Fibroblast of skin of left quadriceps (primary cell): ENCODE data around the gene LEPR.
"Not testable (repeated sequence)": the region's sequence is repeated elsewhere in the genome, so short reads cannot be mapped to it uniquely, and the experiment has no call there.

Experiments used
- DNase-seq, 2 experiments: peaks; one replicate each; pipeline ENCODE4 v3.0.0-alpha.2; 2013; ENCODE audit warnings: low read depth in 2 of 2

Gene LEPR

GRCh38 chr1:65420590-65421350 is at the start of gene LEPR, which contains the start of gene LEPROT:
Gene LEPR (plus strand): TSS chr1:65420668. CDS start chr1:65565566, 144,898 bp downstream.
Gene LEPROT (plus strand): TSS chr1:65420668. CDS start chr1:65420725, 57 bp downstream.
- no peak for DNase-seq

GRCh38 chr1:65371544-65371943 is 48.9 kb upstream of the LEPR start:
- no peak for DNase-seq

GRCh38 chr1:65372557-65372956 is 47.9 kb upstream of the LEPR start:
- no peak for DNase-seq

- DNase-seq, result no peak
These were observed 42.8 kb upstream of the LEPR start for GRCh38 chr1:65377496-65378246.

GRCh38 chr1:65378247-65378946 is 42.1 kb upstream of the LEPR start:
- DNase-seq, result no peak

- DNase-seq, result not testable (repeated sequence)
These were observed 36.0 kb upstream of the LEPR start for GRCh38 chr1:65384426-65384825.

GRCh38 chr1:65386439-65386838 is 34.0 kb upstream of the LEPR start:
- DNase-seq, result no peak

- no peak for DNase-seq
These were observed 32.6 kb upstream of the LEPR start for GRCh38 chr1:65387821-65388220.

- DNase-seq, result no peak
These were observed 31.4 kb upstream of the LEPR start for GRCh38 chr1:65388908-65389695.

- DNase-seq, result no peak
These were observed 28.0 kb upstream of the LEPR start for GRCh38 chr1:65392497-65392896.

- peak in 1 of 2 experiments; percentile 20 for DNase-seq
These were observed 27.1 kb upstream of the LEPR start for GRCh38 chr1:65393347-65393746.

- no peak for DNase-seq
These were observed 26.5 kb upstream of the LEPR start for GRCh38 chr1:65393928-65394327.

- peak; percentile 9 to 14 for DNase-seq
These were observed 24.4 kb upstream of the LEPR start for GRCh38 chr1:65395887-65396612.

- DNase-seq, result no peak
These were observed 22.4 kb upstream of the LEPR start for GRCh38 chr1:65398083-65398482.

GRCh38 chr1:65399003-65399402 is 21.5 kb upstream of the LEPR start:
- DNase-seq, result no peak

- DNase-seq, result no peak
These were observed 18.9 kb upstream of the LEPR start for GRCh38 chr1:65401612-65402011.

- no peak for DNase-seq
These were observed 15.5 kb upstream of the LEPR start for GRCh38 chr1:65404941-65405340.

GRCh38 chr1:65407877-65408276 is 12.6 kb upstream of the LEPR start:
- no peak for DNase-seq

GRCh38 chr1:65409314-65409713 is 11.2 kb upstream of the LEPR start:
- DNase-seq, result no peak

- no peak for DNase-seq
These were observed 10.6 kb upstream of the LEPR start for GRCh38 chr1:65409816-65410326.
